HG02759 (cell line): Measurements from ENCODE around the gene OLIG2.

Experiments
- ATAC-seq: cut with Tn5 transposase; IDR thresholded peaks from one replicate; pipeline ENCODE4 v1.9.1; 2021; ENCODE audit warnings: mild to moderate bottlenecking, moderate library complexity; ENCODE audit not compliant: unreplicated experiment

OLIG2 gene

GRCh38 chr21:33032434-33033047 is 6.8 kb downstream of the OLIG2 start:
- no peak for ATAC-seq

- ATAC-seq, result no peak
These were observed 7.6 kb downstream of the OLIG2 start for GRCh38 chr21:33033094-33033951.

GRCh38 chr21:33033961-33034413 is 8.3 kb downstream of the OLIG2 start:
- ATAC-seq, result no peak

GRCh38 chr21:33035147-33035546 is 9.4 kb downstream of the OLIG2 start:
- no peak for ATAC-seq

- ATAC-seq, result no peak
These were observed 10.9 kb downstream of the OLIG2 start for GRCh38 chr21:33036430-33037162.

GRCh38 chr21:33037501-33037900 is 11.8 kb downstream of the OLIG2 start:
- ATAC-seq, result no peak

- no peak for ATAC-seq
These were observed 13.8 kb downstream of the OLIG2 start for GRCh38 chr21:33039536-33039935.

GRCh38 chr21:33040215-33040614 is 14.5 kb downstream of the OLIG2 start:
- no peak for ATAC-seq

GRCh38 chr21:33041981-33042380 is 16.2 kb downstream of the OLIG2 start:
- ATAC-seq, result no peak

GRCh38 chr21:33042812-33043211 is 17.1 kb downstream of the OLIG2 start:
- no peak for ATAC-seq

GRCh38 chr21:33046455-33046854 is 20.7 kb downstream of the OLIG2 start:
- no peak for ATAC-seq

- no peak for ATAC-seq
These were observed 21.5 kb downstream of the OLIG2 start for GRCh38 chr21:33047231-33047630.

- no peak for ATAC-seq
These were observed 26.2 kb downstream of the OLIG2 start for GRCh38 chr21:33051925-33052324.

- ATAC-seq, result no peak
These were observed 28.2 kb downstream of the OLIG2 start for GRCh38 chr21:33053951-33054350.

GRCh38 chr21:33055991-33056390 is 30.3 kb downstream of the OLIG2 start:
- no peak for ATAC-seq

- no peak for ATAC-seq
These were observed 31.7 kb downstream of the OLIG2 start for GRCh38 chr21:33057385-33057940.

GRCh38 chr21:33058527-33058926 is 32.8 kb downstream of the OLIG2 start:
- no peak for ATAC-seq

- ATAC-seq, result no peak
These were observed 33.2 kb downstream of the OLIG2 start for GRCh38 chr21:33058957-33059356.

GRCh38 chr21:33059380-33059841 is 33.7 kb downstream of the OLIG2 start:
- ATAC-seq, result no peak

GRCh38 chr21:33061233-33061632 is 35.5 kb downstream of the OLIG2 start:
- no peak for ATAC-seq

GRCh38 chr21:33063375-33063883 is 37.7 kb downstream of the OLIG2 start:
- no peak for ATAC-seq
